ENCODE measurements around the gene ZSCAN29.

GRCh38 chr15:43406189-43406588 is 35.3 kb upstream of the ZSCAN29 start:
- no peak for TF ChIP-seq CTCF (IDR thresholded peaks at IDR 0.05)
- no peak for TF ChIP-seq POLR2A (IDR thresholded peaks at IDR 0.05)
